Measurements from ENCODE around the gene GPR15LG.

Gene GPR15LG

GRCh38 chr10:84193846-84194423, 20.3 kb downstream of the GPR15LG start:
- DNase-seq (ENCODE audit: low read depth) = no peak

- no peak for DNase-seq (ENCODE audit: low read depth)
Measured at GRCh38 chr10:84194424-84195043, 20.9 kb downstream of the GPR15LG start, which contains the start of gene CDHR1. TSS of gene CDHR1 (plus strand) at chr10:84194537. CDS start at chr10:84194761, 224 bp downstream.

DNA sequence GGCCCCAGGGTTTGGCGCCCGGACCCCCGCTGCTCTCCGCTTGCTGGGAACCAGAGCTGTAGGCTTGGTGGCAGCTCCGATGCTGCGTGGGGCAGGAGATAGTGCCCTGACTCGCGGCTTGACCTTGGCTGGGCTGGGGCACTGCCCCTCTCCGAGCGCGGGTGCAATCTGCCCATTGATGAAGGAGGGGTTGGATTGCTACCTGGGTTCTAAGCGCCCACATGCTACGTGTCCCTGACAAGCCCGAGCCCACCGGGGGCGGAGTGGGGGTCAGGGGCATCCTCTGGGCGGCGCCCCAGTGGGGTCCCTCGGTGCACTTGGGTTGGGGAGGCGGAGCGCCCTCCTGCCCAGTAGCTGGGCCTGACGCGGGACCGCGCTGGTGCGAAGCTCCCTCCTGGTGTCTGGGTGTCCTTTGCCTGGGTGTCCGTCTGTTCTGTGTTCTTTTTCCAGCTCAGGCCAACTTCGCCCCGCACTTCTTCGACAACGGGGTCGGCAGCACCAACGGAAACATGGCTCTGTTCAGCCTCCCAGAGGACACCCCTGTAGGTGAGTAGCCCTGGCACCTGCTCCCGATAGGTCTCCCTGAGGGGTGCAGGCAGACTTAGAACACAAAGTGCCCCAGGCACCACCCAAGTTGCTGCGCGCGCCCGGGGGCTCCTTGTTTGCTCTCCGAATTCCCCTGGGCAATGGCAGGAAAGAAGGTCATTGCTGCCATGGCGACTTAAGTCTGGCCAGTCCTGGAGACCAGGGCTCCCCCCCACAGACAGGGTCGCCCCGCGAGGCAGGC, 21.6 kb downstream of the GPR15LG start:
- no peak for DNase-seq (ENCODE audit: low read depth)

DNA sequence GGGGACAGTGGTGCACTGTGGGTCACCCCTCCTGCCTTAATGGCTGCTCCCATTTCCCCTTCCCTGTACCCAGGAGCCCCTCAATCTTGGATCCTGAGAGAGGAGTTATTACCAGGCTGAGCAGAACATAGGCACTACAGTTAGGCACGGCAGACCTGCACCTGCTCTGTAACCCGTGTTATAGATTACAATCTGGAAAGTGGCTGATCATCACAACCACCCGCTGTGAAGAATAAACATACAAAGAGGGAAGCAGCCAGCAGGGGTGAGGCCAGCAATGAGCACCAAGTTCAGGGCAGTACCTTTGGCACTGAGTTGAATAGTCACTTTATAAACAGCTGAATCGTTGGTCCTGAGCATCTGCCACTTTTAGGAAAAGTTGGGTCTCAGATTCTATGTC, 22.5 kb downstream of the GPR15LG start:
- DNase-seq (ENCODE audit: low read depth) = no peak

DNA sequence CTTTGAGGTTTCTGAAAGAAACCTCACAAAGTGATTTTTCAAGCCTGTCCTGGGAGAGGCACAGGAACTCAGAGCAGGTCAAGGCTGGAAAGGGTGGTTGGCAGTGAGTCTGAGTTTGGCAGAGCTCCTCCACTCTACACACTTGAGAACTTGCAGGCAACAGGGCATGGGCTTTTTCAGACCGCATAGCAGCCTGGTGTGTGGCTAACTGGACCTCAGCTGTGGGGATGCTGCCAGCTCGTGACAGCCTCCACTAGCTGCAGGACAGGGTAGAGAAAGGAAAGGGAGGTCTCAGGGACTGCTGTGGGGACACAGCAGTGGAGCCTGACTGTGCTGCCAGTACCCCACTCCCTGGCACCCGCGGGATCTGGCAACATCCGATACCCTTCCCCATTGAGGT, 23.3 kb downstream of the GPR15LG start:
- DNase-seq (ENCODE audit: low read depth) = no peak

DNA sequence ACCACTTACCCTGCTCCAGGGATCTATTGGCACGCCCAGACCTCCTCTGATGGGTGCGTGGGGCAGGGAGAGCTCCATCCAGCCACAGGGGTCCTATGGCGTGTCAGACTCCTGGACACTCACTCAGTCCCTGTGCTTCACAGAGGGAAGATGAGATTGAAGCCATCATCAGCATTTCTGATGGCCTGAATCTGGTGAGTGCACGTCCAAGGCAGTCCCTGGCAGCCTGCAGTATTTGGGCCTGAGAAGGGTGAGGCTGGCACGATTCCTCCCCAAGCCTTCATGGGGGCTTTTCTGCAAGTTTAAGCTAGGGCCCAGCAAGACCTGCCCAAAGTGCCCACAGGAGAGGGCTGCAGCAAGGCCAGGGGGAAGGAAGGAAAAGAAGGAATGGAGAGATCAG, 24.0 kb downstream of the GPR15LG start:
- no peak for DNase-seq (ENCODE audit: low read depth)

GRCh38 chr10:84198206-84198915, 24.8 kb downstream of the GPR15LG start:
- DNase-seq (ENCODE audit: low read depth) = no peak

GRCh38 chr10:84200537-84201243, 27.1 kb downstream of the GPR15LG start:
- no peak for DNase-seq (ENCODE audit: low read depth)

- DNase-seq (ENCODE audit: low read depth) = no peak
Measured at GRCh38 chr10:84201244-84201606, 27.6 kb downstream of the GPR15LG start.

DNA sequence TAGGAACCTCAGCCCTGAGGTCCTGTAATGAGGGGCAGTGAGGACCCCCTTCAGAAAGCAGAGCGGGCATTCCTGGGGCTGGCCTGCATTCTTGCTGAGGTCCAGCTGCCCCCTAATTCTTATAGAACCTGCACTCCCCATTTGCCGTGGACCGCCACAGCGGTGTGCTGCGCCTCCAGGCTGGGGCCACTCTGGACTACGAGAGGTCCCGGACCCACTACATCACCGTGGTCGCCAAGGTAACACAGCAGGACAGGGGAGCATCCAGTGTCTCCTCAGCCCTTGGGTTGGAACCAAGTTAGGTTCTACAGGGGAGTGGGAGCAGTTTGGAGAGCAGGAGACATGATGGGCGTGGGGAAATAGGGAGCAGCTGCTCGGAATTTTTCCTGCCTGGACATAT, 28.1 kb downstream of the GPR15LG start:
- DNase-seq (ENCODE audit: low read depth) = no peak

- DNase-seq (ENCODE audit: low read depth) = no peak
Measured at GRCh38 chr10:84202349-84202748, 28.7 kb downstream of the GPR15LG start.

GRCh38 chr10:84204122-84204521, 30.5 kb downstream of the GPR15LG start:
- DNase-seq (ENCODE audit: low read depth) = no peak

GRCh38 chr10:84204610-84205009, 31.0 kb downstream of the GPR15LG start:
- no peak for DNase-seq (ENCODE audit: low read depth)

DNA sequence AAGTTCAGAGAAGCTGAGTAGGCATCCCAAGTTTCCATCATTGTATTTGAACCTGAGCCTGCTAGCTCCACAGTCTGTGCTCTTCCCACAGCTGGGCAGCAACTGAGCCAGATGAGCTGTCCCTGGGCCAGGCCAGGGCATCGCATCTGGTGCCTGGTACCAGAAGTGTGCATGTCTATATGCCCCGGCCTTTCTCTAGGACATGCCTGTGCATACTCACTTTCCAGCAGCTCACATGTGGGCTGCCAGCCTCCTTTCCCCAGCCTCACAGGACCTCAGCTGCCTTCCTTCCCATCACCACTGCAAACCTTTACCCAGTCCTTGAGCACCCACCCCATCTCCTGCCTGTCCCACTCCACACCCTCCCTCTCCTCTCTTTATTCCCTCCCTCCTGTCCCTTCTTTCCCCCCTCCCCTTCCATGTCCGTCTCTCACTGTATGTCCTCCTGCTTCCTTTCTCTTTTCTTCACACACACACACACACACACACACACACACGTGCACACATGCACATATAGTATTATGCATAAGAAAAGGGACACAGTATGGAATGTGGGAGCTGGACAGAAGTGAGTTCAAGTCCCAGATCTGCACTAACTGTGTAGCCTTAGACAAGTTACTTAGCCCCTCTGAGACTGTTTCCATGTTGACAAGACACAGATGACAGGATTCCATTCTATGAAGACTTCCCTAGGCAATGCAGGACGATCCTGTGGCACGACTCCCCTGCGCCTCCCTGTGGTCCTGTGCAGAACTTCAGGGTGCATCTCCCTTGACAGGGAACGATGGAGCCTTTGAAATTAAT, 31.6 kb downstream of the GPR15LG start:
- no peak for DNase-seq (ENCODE audit: low read depth)

- no peak for DNase-seq (ENCODE audit: low read depth)
Measured at GRCh38 chr10:84205853-84206525, 32.4 kb downstream of the GPR15LG start.

DNA sequence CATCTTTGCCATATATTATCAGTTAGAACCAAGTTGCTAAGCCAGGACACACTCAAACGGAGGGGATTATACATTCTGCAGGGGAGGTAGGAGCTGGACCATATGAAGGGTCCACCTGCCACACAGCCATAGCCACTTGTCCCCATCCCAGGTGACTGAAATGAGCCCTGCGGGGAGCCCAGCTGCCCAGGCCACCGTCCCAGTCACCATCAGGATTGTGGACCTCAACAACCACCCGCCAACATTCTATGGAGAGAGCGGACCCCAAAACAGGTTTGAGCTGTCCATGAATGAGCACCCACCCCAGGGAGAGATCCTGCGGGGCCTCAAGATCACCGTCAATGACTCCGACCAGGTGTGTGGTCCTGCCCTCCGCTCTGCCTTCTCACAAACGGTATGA, 34.4 kb downstream of the GPR15LG start:
- DNase-seq (ENCODE audit: low read depth) = no peak

DNA sequence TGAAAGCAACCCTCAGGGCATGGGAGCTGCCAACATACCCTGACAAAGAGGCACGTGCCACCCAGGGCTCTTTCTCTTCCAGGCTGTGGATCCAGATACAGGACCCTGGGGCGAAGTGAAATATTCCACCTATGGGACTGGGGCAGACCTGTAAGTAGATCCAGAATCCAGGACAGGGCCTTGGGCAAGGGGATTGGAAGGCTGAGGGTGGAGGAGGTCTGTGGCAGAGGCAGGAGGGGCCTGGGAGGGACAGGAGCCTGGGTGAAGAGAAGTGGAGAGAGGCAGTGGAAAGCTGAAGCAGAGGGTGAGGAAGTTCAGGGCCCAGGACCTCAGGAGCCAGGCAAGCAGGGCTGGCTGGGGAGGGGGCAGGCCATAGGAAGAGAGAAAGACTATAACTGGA, 38.0 kb downstream of the GPR15LG start:
- DNase-seq (ENCODE audit: low read depth) = no peak

GRCh38 chr10:84212014-84212413, 38.4 kb downstream of the GPR15LG start:
- DNase-seq (ENCODE audit: low read depth) = no peak

- no peak for DNase-seq (ENCODE audit: low read depth)
Measured at GRCh38 chr10:84213076-84213475, 39.5 kb downstream of the GPR15LG start.

GRCh38 chr10:84214046-84214572, 40.5 kb downstream of the GPR15LG start:
- DNase-seq (ENCODE audit: low read depth) = no peak

Measured in HS-27A (cell line).